Measurements from ENCODE around the gene LENG9. TPM values are rescaled to one million over a fixed set of nuclear protein-coding genes. Genes with fewer than 3 reads are reported as not detected.

The LENG9 gene
- total RNA-seq, 4 donors from 2014 or later = 4.2 to 9.6 (median 6.7) TPM

GRCh38 chr19:54415901-54416673, 47.5 kb downstream of the LENG9 start:
- TF ChIP-seq, protein P1, sequence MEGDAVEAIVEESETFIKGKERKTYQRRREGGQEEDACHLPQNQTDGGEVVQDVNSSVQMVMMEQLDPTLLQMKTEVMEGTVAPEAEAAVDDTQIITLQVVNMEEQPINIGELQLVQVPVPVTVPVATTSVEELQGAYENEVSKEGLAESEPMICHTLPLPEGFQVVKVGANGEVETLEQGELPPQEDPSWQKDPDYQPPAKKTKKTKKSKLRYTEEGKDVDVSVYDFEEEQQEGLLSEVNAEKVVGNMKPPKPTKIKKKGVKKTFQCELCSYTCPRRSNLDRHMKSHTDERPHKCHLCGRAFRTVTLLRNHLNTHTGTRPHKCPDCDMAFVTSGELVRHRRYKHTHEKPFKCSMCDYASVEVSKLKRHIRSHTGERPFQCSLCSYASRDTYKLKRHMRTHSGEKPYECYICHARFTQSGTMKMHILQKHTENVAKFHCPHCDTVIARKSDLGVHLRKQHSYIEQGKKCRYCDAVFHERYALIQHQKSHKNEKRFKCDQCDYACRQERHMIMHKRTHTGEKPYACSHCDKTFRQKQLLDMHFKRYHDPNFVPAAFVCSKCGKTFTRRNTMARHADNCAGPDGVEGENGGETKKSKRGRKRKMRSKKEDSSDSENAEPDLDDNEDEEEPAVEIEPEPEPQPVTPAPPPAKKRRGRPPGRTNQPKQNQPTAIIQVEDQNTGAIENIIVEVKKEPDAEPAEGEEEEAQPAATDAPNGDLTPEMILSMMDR (IDR thresholded peaks at IDR 0.05; ENCODE audit: low read depth) = no peak

GRCh38 chr19:54415208-54415900, 48.2 kb downstream of the LENG9 start, which contains the start of gene TTYH1:
TTYH1 (plus strand) TSS chr19:54415464; CDS start chr19:54415553, 89 bp downstream.
- TF ChIP-seq, protein P1 (IDR thresholded peaks at IDR 0.05; ENCODE audit: low read depth) = no peak

DNA sequence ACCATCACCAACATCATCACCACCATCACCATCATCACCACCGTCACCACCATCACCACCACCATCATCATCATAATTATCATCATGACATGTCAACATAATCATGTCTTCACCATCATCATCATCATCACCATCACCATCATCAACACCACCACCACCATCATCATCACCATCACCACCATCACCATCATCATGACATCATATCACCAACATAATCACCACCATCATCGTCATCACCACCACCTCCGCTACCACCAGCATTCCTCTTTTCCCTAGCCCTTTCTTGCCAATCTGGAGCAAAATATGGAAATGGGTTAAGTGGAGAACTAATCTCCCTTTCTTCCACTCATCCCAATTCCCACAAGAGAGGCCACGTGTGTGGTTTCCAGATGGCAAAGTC, 49.4 kb downstream of the LENG9 start:
- TF ChIP-seq, protein P1 (IDR thresholded peaks at IDR 0.05; ENCODE audit: low read depth) = no peak

- TF ChIP-seq, protein P1 (IDR thresholded peaks at IDR 0.05; ENCODE audit: low read depth) = no peak
These were observed 50.7 kb downstream of the LENG9 start for GRCh38 chr19:54412877-54413276.

Small RNA genes lying within 50 kb of the gene (small RNA-seq; reads per million reads assigned to genes)
- gene AC245884.3 = not detected

Other genes with a start within 250 kb of the LENG9 start
- 100 to 1,000 TPM in 1 of 4 donors, 10 to 100 TPM in 3; 16.0 to 156 (median 43.1) TPM for gene LILRB3, start 240.8 kb downstream of the LENG9 start, total RNA-seq
- gene LILRA6, start 221.0 kb downstream of the LENG9 start, total RNA-seq = 10 to 100 TPM in 1 of 4 donors, 1 to 10 TPM in 3; 2.8 to 18.7 (median 9.1) TPM
- 10 to 100 TPM; 46.2 to 62.3 (median 54.8) TPM for gene LILRB5, start 206.5 kb downstream of the LENG9 start, total RNA-seq
- 10 to 100 TPM in 1 of 4 donors, 1 to 10 TPM in 3; 2.8 to 14.6 (median 7.6) TPM for gene LILRB2, start 182.7 kb downstream of the LENG9 start, total RNA-seq
- gene LILRA5, start 150.6 kb downstream of the LENG9 start, total RNA-seq = 10 to 100 TPM in 1 of 4 donors, 1 to 10 TPM in 3; 3.1 to 23.3 (median 3.4) TPM
- under 1 TPM in 1 of 4 donors, not detected in 3; 0.17 TPM for gene LILRA4, start 124.6 kb downstream of the LENG9 start, total RNA-seq
- 10 to 100 TPM; 25.3 to 93.2 (median 47.6) TPM for gene LAIR1, start 98.8 kb downstream of the LENG9 start, total RNA-seq
- gene TTYH1, start 48.3 kb downstream of the LENG9 start, total RNA-seq = under 1 TPM in 1 of 4 donors, not detected in 3; 0.19 TPM
- gene LENG8, start 14.6 kb downstream of the LENG9 start, total RNA-seq = 100 to 1,000 TPM in 1 of 4 donors, 10 to 100 TPM in 3; 55.1 to 233 (median 69.4) TPM
- gene CDC42EP5, start 9.5 kb upstream of the LENG9 start, total RNA-seq = 10 to 100 TPM in 2 of 4 donors, 1 to 10 TPM in 1, under 1 TPM in 1; 0.98 to 11.6 (median 9.8) TPM
- not detected for gene LAIR2, start 39.1 kb upstream of the LENG9 start, total RNA-seq
- 10 to 100 TPM in 1 of 4 donors, 1 to 10 TPM in 3; 1.9 to 13.4 (median 5.1) TPM for gene LILRA2, start 110.0 kb upstream of the LENG9 start, total RNA-seq
- 1 to 10 TPM in 2 of 4 donors, not detected in 2; 1.1 to 4.8 TPM for gene LILRA1, start 129.9 kb upstream of the LENG9 start, total RNA-seq
- gene LILRB1, start 166.7 kb upstream of the LENG9 start, total RNA-seq = 10 to 100 TPM in 1 of 4 donors, 1 to 10 TPM in 3; 2.4 to 20.7 (median 3.4) TPM
- gene LILRB4, start 199.2 kb upstream of the LENG9 start, total RNA-seq = 10 to 100 TPM in 3 of 4 donors, 1 to 10 TPM in 1; 8.1 to 43.0 (median 11.7) TPM